Measurements from ENCODE around the gene ADH1B. TPM values are rescaled to one million over a fixed set of nuclear protein-coding genes. Genes with fewer than 3 reads are reported as not detected.
"Not testable (repeated sequence)": the region's sequence is repeated elsewhere in the genome, so short reads cannot be mapped to it uniquely, and the experiment has no call there.

The ADH1B gene
- total RNA-seq, 4 donors from 2014 or later: 72.0 to 367 (median 194) TPM

GRCh38 chr4:99349338-99349737 is 28.1 kb upstream of the ADH1B start:
- H3K27me3 ChIP-seq: no peaks in the 10 kb centered on the region

GRCh38 chr4:99342624-99343023 is 21.4 kb upstream of the ADH1B start:
- H3K4me1 ChIP-seq, DNase-seq, H3K36me3 ChIP-seq, H3K27ac ChIP-seq, H3K9me3 ChIP-seq, H3K4me3 ChIP-seq, H3K27me3 ChIP-seq: not testable (repeated sequence)

More at GRCh38 chr4:99349338-99349737, 28.1 kb upstream of the ADH1B start:
- no peak for DNase-seq
- H3K27ac ChIP-seq: no peak overlapping the region
- no peaks in the 10 kb centered on the region for H3K4me1 ChIP-seq
- H3K9me3 ChIP-seq: no peaks in the 10 kb centered on the region
- TF ChIP-seq POLR2A (IDR thresholded peaks at IDR 0.05) (no peak), CTCF (IDR thresholded peaks at IDR 0.05) (no peak)
- no peak overlapping the region for H3K4me3 ChIP-seq
- no peaks in the 10 kb centered on the region for H3K36me3 ChIP-seq

- H3K4me3 ChIP-seq: no peak overlapping the region
- no peak for DNase-seq
- H3K9me3 ChIP-seq: no peaks in the 10 kb centered on the region
- no peaks in the 10 kb centered on the region for H3K36me3 ChIP-seq
- TF ChIP-seq CTCF (IDR thresholded peaks at IDR 0.05) (no peak), POLR2A (IDR thresholded peaks at IDR 0.05) (no peak)
- no peaks in the 10 kb centered on the region for H3K4me1 ChIP-seq
- no peaks in the 10 kb centered on the region for H3K27me3 ChIP-seq
- no peak overlapping the region for H3K27ac ChIP-seq
Observed at GRCh38 chr4:99341426-99341825, 20.2 kb upstream of the ADH1B start.

- Histone ChIP-seq H3K4me1 (no peaks in the 10 kb centered on the region), H3K27me3 (no peaks in the 10 kb centered on the region), H3K4me3 (no peak overlapping the region), H3K27ac (no peak overlapping the region), H3K36me3 (no peaks in the 10 kb centered on the region), H3K9me3 (no peaks in the 10 kb centered on the region)
- DNase-seq: no peak
- TF ChIP-seq POLR2A (IDR thresholded peaks at IDR 0.05) (no peak), CTCF (IDR thresholded peaks at IDR 0.05) (no peak)
Observed at GRCh38 chr4:99339172-99339571, 18.0 kb upstream of the ADH1B start.

GRCh38 chr4:99336553-99336952 is 15.4 kb upstream of the ADH1B start:
- H3K27me3 ChIP-seq: no peaks in the 10 kb centered on the region
- no peak for TF ChIP-seq CTCF (IDR thresholded peaks at IDR 0.05)
- no peak for TF ChIP-seq POLR2A (IDR thresholded peaks at IDR 0.05)
- no peaks in the 10 kb centered on the region for H3K36me3 ChIP-seq
- no peaks in the 10 kb centered on the region for H3K4me1 ChIP-seq
- no peak overlapping the region for H3K27ac ChIP-seq
- no peak for DNase-seq
- H3K4me3 ChIP-seq: no peak overlapping the region
- H3K9me3 ChIP-seq: no peaks in the 10 kb centered on the region

GRCh38 chr4:99334880-99335279 is 13.7 kb upstream of the ADH1B start:
- Histone ChIP-seq H3K27ac (no peak overlapping the region), H3K4me3 (no peak overlapping the region), H3K4me1 (no peaks in the 10 kb centered on the region), H3K36me3 (no peaks in the 10 kb centered on the region), H3K9me3 (no peaks in the 10 kb centered on the region), H3K27me3 (no peaks in the 10 kb centered on the region)
- no peak for TF ChIP-seq POLR2A (IDR thresholded peaks at IDR 0.05)
- no peak for TF ChIP-seq CTCF (IDR thresholded peaks at IDR 0.05)
- DNase-seq: no peak
